ENCODE measurements around the gene PPM1F.

Gene PPM1F

DNA sequence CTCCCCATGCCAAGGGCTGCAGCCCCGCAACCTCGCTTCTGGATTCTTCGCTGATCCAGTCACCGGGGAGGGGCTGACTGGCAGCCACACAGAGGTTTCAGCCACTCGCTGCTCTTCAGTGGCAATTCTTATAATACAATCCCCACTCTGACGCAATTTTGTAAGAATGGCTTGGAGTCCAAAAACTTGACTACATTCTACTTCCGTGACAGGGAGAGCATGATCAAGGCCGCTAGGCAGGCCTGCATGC, 14.9 kb downstream of the PPM1F start:
- Histone ChIP-seq H3K23ac (ENCODE audit: low read depth, low read length, poor library complexity) (peak overlapping the region; percentile 98), H4K8ac (ENCODE audit: low read depth, low read length) (no peak overlapping the region), H2AK5ac (ENCODE audit: low read depth, low read length) (peak overlapping the region; percentile 72), H3K14ac (ENCODE audit: low read length) (no peak overlapping the region), H2AFZ (ENCODE audit: low read length) (peak overlapping the region; percentile 99), H2BK12ac (ENCODE audit: low read length) (no peak overlapping the region), H3K36me3 (replicated peaks in 1 of 2; ENCODE audit: control insufficient read depth in 2 of 2, insufficient read depth in 2 of 2, low read length in 2 of 2) (peaks cover 9 to 51% of the 10 kb centered on the region in 2 donors), H2BK15ac (ENCODE audit: low read length) (no peak overlapping the region), H2BK120ac (ENCODE audit: low read depth, low read length) (no peak overlapping the region), H3K4ac (ENCODE audit: low read length) (no peak overlapping the region), H3K9ac (ENCODE audit: low read depth, low read length, poor library complexity) (peak overlapping the region; percentile 64), H3K27me3 (ENCODE audit: control insufficient read depth in 3 of 3, insufficient read depth in 3 of 3, low read depth in 1 of 3, low read length in 3 of 3) (no peaks in the 10 kb centered on the region), H4K91ac (ENCODE audit: low read depth, low read length, poor library complexity) (no peak overlapping the region), H2BK5ac (ENCODE audit: low read length) (peak overlapping the region; percentile 56), H3K79me1 (ENCODE audit: low read depth, low read length) (no peaks in the 10 kb centered on the region), H3K27ac (replicated peaks; ENCODE audit: low read length) (no peak overlapping the region), H3K4me2 (ENCODE audit: insufficient read depth, low read length, poor library complexity, severe bottlenecking) (peak overlapping the region; percentile 96), H3K4me1 (ENCODE audit: control insufficient read depth in 2 of 2, insufficient read depth in 1 of 2, low read depth in 1 of 2, low read length in 2 of 2) (peaks cover 5 to 18% of the 10 kb centered on the region in 2 donors), H3K18ac (ENCODE audit: low read length) (peak overlapping the region; percentile 21), H3K4me3 (ENCODE audit: low read length in 2 of 2) (peak overlapping the region; percentile 24 to 60), H3K9me3 (replicated peaks in 1 of 2; ENCODE audit: control insufficient read depth in 2 of 2, insufficient read depth in 1 of 2, low read depth in 1 of 2, low read length in 2 of 2) (no peaks in the 10 kb centered on the region)
- no CpG with 5 or more reads among the region's 8 CpGs for WGBS, 2 donors (ENCODE audit: extremely low coverage in 2 of 2, insufficient read length in 2 of 2, insufficient replicate concordance in 1 of 2)
- no peak for DNase-seq (ENCODE audit: low spot score)

DNA sequence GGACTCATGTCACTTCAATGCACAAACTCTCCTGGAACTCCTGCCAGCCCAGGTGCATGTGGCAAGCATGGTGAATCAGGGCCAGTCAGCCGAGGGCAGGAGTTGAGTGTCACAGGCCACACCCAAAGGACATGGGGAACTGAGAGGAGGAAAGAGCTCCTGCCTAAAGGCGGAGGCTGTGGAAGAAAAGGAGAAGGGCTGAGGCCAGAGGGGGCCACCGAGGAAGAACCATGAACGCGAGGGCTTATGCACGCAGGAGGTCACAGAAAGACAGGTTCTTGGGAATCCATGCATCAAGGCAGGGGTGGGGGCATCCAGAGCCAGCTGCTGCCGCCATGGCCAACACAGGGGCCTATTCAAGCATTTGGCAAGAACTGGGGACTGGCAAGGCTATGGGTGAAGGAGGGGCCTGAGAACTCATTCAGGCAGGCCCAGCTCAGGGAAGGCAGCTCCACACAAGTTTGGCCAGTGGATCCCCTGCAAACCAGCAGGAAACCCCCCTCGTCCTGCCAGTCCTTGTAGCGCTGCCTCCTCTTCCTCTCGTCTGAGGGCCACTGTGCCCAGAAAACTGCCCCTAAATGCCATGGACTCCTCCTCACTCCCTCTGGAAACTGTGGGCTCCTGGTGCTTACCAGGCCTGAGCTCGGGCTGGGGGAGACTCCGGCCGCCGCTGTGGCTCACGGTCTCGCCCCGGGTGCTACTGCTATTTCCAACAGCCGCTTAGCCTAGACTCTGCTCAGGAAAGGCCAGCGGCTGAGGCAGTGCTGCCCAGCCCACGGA, 15.4 kb downstream of the PPM1F start:
- no CpG with 5 or more reads among the region's 20 CpGs for WGBS, 2 donors (ENCODE audit: extremely low coverage in 2 of 2, insufficient read length in 2 of 2, insufficient replicate concordance in 1 of 2)
- H3K4me2 ChIP-seq (ENCODE audit: insufficient read depth, low read length, poor library complexity, severe bottlenecking), result no peak overlapping the region
- H2AFZ ChIP-seq (ENCODE audit: low read length), result peak overlapping the region; percentile 99
- H2BK5ac ChIP-seq (ENCODE audit: low read length), result no peak overlapping the region
- no peak overlapping the region for H3K4ac ChIP-seq (ENCODE audit: low read length)
- peaks cover 13 to 52% of the 10 kb centered on the region in 2 donors for H3K36me3 ChIP-seq (replicated peaks in 1 of 2; ENCODE audit: control insufficient read depth in 2 of 2, insufficient read depth in 2 of 2, low read length in 2 of 2)
- H3K18ac ChIP-seq (ENCODE audit: low read length), result peak overlapping the region; percentile 21
- H3K27ac ChIP-seq (replicated peaks; ENCODE audit: low read length), result no peak overlapping the region
- H3K79me1 ChIP-seq (ENCODE audit: low read depth, low read length), result no peaks in the 10 kb centered on the region
- no peak overlapping the region for H2BK120ac ChIP-seq (ENCODE audit: low read depth, low read length)
- no peak overlapping the region for H4K91ac ChIP-seq (ENCODE audit: low read depth, low read length, poor library complexity)
- H2BK12ac ChIP-seq (ENCODE audit: low read length), result no peak overlapping the region
- H3K27me3 ChIP-seq (ENCODE audit: control insufficient read depth in 3 of 3, insufficient read depth in 3 of 3, low read depth in 1 of 3, low read length in 3 of 3), result no peaks in the 10 kb centered on the region
- peak overlapping the region; percentile 72 for H2AK5ac ChIP-seq (ENCODE audit: low read depth, low read length)
- no peaks in the 10 kb centered on the region for H3K9me3 ChIP-seq (replicated peaks in 1 of 2; ENCODE audit: control insufficient read depth in 2 of 2, insufficient read depth in 1 of 2, low read depth in 1 of 2, low read length in 2 of 2)
- H4K8ac ChIP-seq (ENCODE audit: low read depth, low read length), result no peak overlapping the region
- peak overlapping the region; percentile 64 for H3K9ac ChIP-seq (ENCODE audit: low read depth, low read length, poor library complexity)
- H3K4me1 ChIP-seq (ENCODE audit: control insufficient read depth in 2 of 2, insufficient read depth in 1 of 2, low read depth in 1 of 2, low read length in 2 of 2), result peaks cover 5 to 18% of the 10 kb centered on the region in 2 donors
- H3K23ac ChIP-seq (ENCODE audit: low read depth, low read length, poor library complexity), result peak overlapping the region; percentile 81
- no peak overlapping the region for H3K4me3 ChIP-seq (ENCODE audit: low read length in 2 of 2)
- no peak overlapping the region for H3K14ac ChIP-seq (ENCODE audit: low read length)
- DNase-seq (ENCODE audit: low spot score), result no peak
- H2BK15ac ChIP-seq (ENCODE audit: low read length), result no peak overlapping the region

DNA sequence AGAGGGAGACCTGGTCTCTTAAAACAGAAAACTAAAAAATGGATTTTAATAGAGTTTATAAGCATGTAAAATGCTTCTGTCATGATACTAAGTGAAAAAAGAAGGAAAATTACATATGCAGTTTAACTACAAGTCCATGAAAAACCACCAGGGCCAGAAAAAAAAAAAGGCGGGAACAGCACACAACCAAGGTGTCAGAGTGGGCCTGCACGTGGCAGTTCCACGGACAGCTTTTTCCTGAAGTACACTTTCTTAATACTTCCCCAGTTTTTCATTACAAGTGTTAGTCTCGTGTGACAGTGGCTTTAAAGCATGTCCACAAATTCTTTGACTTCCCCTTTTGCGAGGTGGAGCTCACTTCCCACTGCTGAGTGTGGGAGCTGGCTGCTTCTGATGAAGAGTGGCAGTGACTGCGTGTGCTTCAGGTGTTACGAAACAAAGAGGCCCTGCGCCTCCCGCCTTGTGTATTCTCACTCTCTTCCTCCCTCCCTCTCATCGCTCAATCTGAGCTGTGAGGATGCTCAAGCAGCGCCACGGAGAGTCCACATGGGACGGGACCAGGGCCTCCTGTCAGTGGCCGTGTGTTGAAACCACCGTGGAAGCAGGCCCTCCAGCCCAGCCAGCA, 16.4 kb downstream of the PPM1F start:
- Histone ChIP-seq H3K4ac (ENCODE audit: low read length) (no peak overlapping the region), H3K79me1 (ENCODE audit: low read depth, low read length) (no peaks in the 10 kb centered on the region), H2AK5ac (ENCODE audit: low read depth, low read length) (no peak overlapping the region), H3K14ac (ENCODE audit: low read length) (no peak overlapping the region), H2AFZ (ENCODE audit: low read length) (no peak overlapping the region), H2BK5ac (ENCODE audit: low read length) (no peak overlapping the region), H3K36me3 (replicated peaks in 1 of 2; ENCODE audit: control insufficient read depth in 2 of 2, insufficient read depth in 2 of 2, low read length in 2 of 2) (peaks cover 15 to 55% of the 10 kb centered on the region in 2 donors), H3K9me3 (replicated peaks in 1 of 2; ENCODE audit: control insufficient read depth in 2 of 2, insufficient read depth in 1 of 2, low read depth in 1 of 2, low read length in 2 of 2) (no peaks in the 10 kb centered on the region), H2BK15ac (ENCODE audit: low read length) (no peak overlapping the region), H3K4me3 (ENCODE audit: low read length in 2 of 2) (no peak overlapping the region), H2BK120ac (ENCODE audit: low read depth, low read length) (no peak overlapping the region), H3K18ac (ENCODE audit: low read length) (no peak overlapping the region), H3K27ac (replicated peaks; ENCODE audit: low read length) (no peak overlapping the region), H3K4me1 (ENCODE audit: control insufficient read depth in 2 of 2, insufficient read depth in 1 of 2, low read depth in 1 of 2, low read length in 2 of 2) (peaks cover 5 to 18% of the 10 kb centered on the region in 2 donors), H3K9ac (ENCODE audit: low read depth, low read length, poor library complexity) (no peak overlapping the region), H4K8ac (ENCODE audit: low read depth, low read length) (no peak overlapping the region), H3K4me2 (ENCODE audit: insufficient read depth, low read length, poor library complexity, severe bottlenecking) (no peak overlapping the region), H3K27me3 (ENCODE audit: control insufficient read depth in 3 of 3, insufficient read depth in 3 of 3, low read depth in 1 of 3, low read length in 3 of 3) (no peaks in the 10 kb centered on the region), H3K23ac (ENCODE audit: low read depth, low read length, poor library complexity) (peak overlapping the region; percentile 11), H2BK12ac (ENCODE audit: low read length) (no peak overlapping the region), H4K91ac (ENCODE audit: low read depth, low read length, poor library complexity) (no peak overlapping the region)
- no peak for DNase-seq (ENCODE audit: low spot score)
- WGBS, 2 donors (ENCODE audit: extremely low coverage in 2 of 2, insufficient read length in 2 of 2, insufficient replicate concordance in 1 of 2), result no CpG with 5 or more reads among the region's 15 CpGs

DNA sequence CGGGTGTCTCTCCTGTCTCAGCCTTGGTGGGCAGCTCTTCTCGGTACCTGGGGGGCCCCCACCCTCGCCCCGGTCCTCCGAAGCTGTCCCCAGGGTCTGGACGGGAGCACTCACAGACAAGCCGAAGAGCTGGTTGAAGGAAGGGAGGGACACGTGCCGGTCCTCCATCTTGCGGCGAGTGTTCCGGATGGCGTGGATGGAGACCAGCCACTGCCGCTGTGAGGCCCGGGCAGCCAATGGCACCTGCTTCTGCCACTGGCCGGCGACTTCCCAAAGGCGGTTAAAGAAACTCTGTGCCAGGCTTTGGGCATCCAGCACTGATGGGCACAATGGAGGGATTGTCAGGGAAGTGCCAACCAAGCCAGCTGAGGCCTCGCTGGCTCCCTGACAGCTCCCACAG, 18.7 kb downstream of the PPM1F start:
- Histone ChIP-seq H2BK120ac (ENCODE audit: low read depth, low read length) (no peak overlapping the region), H3K27me3 (ENCODE audit: control insufficient read depth in 3 of 3, insufficient read depth in 3 of 3, low read depth in 1 of 3, low read length in 3 of 3) (no peaks in the 10 kb centered on the region), H3K79me1 (ENCODE audit: low read depth, low read length) (no peaks in the 10 kb centered on the region), H3K9me3 (replicated peaks in 1 of 2; ENCODE audit: control insufficient read depth in 2 of 2, insufficient read depth in 1 of 2, low read depth in 1 of 2, low read length in 2 of 2) (no peaks in the 10 kb centered on the region), H3K9ac (ENCODE audit: low read depth, low read length, poor library complexity) (no peak overlapping the region), H2AFZ (ENCODE audit: low read length) (no peak overlapping the region), H3K14ac (ENCODE audit: low read length) (no peak overlapping the region), H2BK15ac (ENCODE audit: low read length) (no peak overlapping the region), H2AK5ac (ENCODE audit: low read depth, low read length) (no peak overlapping the region), H3K4me1 (ENCODE audit: control insufficient read depth in 2 of 2, insufficient read depth in 1 of 2, low read depth in 1 of 2, low read length in 2 of 2) (peaks cover 5 to 12% of the 10 kb centered on the region in 2 donors), H2BK5ac (ENCODE audit: low read length) (no peak overlapping the region), H4K8ac (ENCODE audit: low read depth, low read length) (no peak overlapping the region), H3K36me3 (replicated peaks in 1 of 2; ENCODE audit: control insufficient read depth in 2 of 2, insufficient read depth in 2 of 2, low read length in 2 of 2) (peaks cover 24 to 77% of the 10 kb centered on the region in 2 donors), H3K23ac (ENCODE audit: low read depth, low read length, poor library complexity) (peak overlapping the region; percentile 59), H3K18ac (ENCODE audit: low read length) (no peak overlapping the region), H3K27ac (replicated peaks; ENCODE audit: low read length) (no peak overlapping the region), H3K4me3 (ENCODE audit: low read length in 2 of 2) (no peak overlapping the region), H3K4me2 (ENCODE audit: insufficient read depth, low read length, poor library complexity, severe bottlenecking) (no peak overlapping the region), H4K91ac (ENCODE audit: low read depth, low read length, poor library complexity) (no peak overlapping the region), H2BK12ac (ENCODE audit: low read length) (no peak overlapping the region), H3K4ac (ENCODE audit: low read length) (no peak overlapping the region)
- DNase-seq (ENCODE audit: low spot score), result no peak
- WGBS, 2 donors (ENCODE audit: extremely low coverage in 2 of 2, insufficient read length in 2 of 2, insufficient replicate concordance in 1 of 2), result no CpG with 5 or more reads among the region's 19 CpGs

Data from neuronal stem cell (in vitro differentiated cells).